Measurements from ENCODE around the gene SDK2. TPM values are rescaled to one million over a fixed set of nuclear protein-coding genes. Genes with fewer than 3 reads are reported as not detected.

The SDK2 gene
- polyA plus RNA-seq, 2 of the 4 experiments (the other 2 are of a cell fraction) = 0.36 to 0.57 TPM

GRCh38 chr17:73508931-73509605 lies 135.2 kb downstream of the SDK2 start:
- WGBS (ENCODE audit: missing lambda C conversion rate) = 63% methylated on average over 17 of the region's 17 CpGs
- no peak overlapping the region for H3K27ac ChIP-seq
- no peak for FAIRE-seq
- no peak overlapping the region for H3K4me2 ChIP-seq
- TF ChIP-seq SMC3 (IDR thresholded peaks at IDR 0.05) (no peak), POLR2AphosphoS2 (conservative IDR thresholded peaks at IDR 0.05; ENCODE audit: low read length) (no peak), JUN (IDR thresholded peaks at IDR 0.05) (no peak), CTCF (IDR thresholded peaks at IDR 0.05) (no peak)
- ChIA-PET CTCF (interaction anchor here (0.7 to 1.6 kb wide), 2 partner anchors 80 to 792 kb away, joined by 3 to 11 read pairs; no protein-coding TSS in a partner anchor), POLR2A (no interaction called here)
- H3K9me3 ChIP-seq = no peaks in the 10 kb centered on the region
- ATAC-seq = no peak
- no peaks in the 10 kb centered on the region for H3K4me1 ChIP-seq
- no peak for DNase-seq (ENCODE audit: low read depth in 1 of 2, low spot score in 1 of 2)
- H3K4me3 ChIP-seq = no peak overlapping the region

DNA sequence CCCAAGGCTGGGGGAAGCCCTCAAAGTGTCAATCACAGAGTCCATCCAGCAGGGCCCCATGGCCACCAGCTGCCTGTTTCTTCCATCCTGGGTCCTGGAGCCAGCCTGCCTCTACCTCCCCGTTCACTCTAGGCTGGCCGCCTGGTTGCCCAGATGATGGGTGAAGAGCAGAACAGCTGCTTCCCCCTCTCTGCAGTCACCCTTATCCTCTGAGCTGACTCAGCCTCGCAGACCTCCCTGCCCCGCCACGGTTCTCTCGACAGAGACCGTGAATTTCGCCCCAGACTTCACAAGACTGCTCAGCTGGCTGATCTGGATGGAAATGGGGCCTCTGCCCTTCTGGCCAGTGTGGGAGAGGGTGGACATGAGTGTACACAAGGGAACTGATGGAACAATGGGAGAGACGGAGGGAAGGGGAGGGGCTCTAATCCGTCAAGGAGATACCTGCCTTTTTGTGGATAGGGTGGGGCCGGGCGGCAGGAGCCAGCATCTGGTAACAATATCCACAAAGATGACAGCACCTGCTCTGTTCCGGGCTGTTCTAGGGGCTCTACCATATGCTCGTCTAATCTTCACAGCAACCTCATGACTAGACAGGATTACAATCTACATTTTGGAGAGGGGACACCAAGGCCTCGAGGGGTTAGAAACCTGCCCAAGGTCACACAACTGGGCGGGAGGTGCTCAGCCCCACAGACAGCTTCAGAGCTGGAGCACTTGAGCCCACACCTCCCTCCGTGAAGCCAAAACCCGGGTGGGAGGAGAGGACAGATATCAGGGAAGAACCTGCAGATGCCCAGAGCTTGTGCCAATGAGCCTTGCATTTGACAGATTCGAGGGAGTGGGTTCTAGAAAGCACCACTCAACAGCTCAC lies 136.0 kb downstream of the SDK2 start:
- POLR2A ChIA-PET = no interaction called here
- no peaks in the 10 kb centered on the region for H3K9me3 ChIP-seq
- no peak for TF ChIP-seq ZNF302 (CRISPR knock-in tag; IDR thresholded peaks at IDR 0.05)
- H3K4me2 ChIP-seq = no peak overlapping the region
- H3K27ac ChIP-seq = no peak overlapping the region
- 51% methylated on average over 19 of the region's 19 CpGs for WGBS (ENCODE audit: missing lambda C conversion rate)
- no peak for ATAC-seq
- H3K4me1 ChIP-seq = no peaks in the 10 kb centered on the region
- H3K4me3 ChIP-seq = no peak overlapping the region
- FAIRE-seq = no peak
- CTCF ChIA-PET = interaction anchor here (1.6 kb wide), 1 partner anchor 79 kb away, joined by 11 read pairs; no protein-coding TSS in a partner anchor
- no peak for DNase-seq (ENCODE audit: low read depth in 1 of 2, low spot score in 1 of 2)

DNA sequence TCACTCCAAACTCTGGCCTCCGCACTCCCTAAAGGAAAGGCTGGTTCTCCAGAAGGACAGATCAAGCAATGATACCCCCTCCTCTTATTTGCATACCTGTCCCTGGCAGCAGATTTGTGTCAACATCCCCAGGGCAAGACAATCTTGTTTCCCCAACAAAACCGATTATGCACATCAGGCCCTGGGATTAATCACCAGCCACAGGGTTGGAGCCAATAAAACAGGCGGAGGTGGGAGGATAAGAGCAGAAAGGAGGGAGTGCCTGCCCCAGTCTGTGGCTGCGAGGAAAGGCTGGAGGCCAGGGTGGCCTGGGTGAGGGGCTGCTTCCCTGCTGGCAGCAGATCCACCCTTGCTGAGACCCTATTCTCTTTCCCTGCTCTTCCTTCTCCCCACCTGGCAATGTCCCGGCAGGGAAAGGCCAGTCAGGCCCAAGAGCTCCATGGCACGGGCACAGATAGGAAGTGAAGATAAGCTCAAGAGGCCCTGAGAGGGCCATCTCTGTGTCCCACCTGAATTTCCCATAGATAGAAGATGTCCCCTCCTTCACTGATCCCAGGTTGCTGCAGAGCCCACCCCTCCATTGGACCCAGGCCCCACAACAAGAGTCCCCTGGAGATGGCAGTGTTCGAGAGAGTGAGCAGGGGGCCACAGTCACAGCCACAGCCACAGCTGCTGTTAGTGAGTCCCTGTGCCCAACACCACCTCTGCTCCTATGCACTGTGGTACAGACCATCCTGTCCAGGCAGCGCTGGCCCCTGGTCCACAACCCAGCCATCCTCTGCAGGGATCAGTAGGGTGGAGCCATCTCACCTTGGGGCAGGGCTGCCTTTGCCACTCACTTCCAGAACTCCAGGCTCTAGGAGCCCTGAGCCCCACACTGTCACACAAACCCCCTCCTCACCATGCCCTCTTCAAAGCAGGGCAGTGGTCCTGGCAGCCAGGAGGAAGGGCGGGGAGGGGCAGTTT lies 137.5 kb downstream of the SDK2 start:
- Histone ChIP-seq H3K4me2 (no peak overlapping the region), H3K9me3 (no peaks in the 10 kb centered on the region), H3K27ac (no peak overlapping the region), H3K4me3 (no peak overlapping the region), H3K4me1 (no peaks in the 10 kb centered on the region)
- no peak for DNase-seq (ENCODE audit: low read depth in 1 of 2, low spot score in 1 of 2)
- no peak for FAIRE-seq
- TF ChIP-seq REST (IDR thresholded peaks at IDR 0.05) = no peak
- ChIA-PET CTCF (no interaction called here), POLR2A (no interaction called here)
- 48% methylated on average over 9 of the region's 9 CpGs for WGBS (ENCODE audit: missing lambda C conversion rate)
- no peak; a peak in 1 of 6 replicates for ATAC-seq

GRCh38 chr17:73503560-73503959 lies 140.7 kb downstream of the SDK2 start:
- DNase-seq (ENCODE audit: low read depth in 1 of 2, low spot score in 1 of 2) = no peak
- no peak for FAIRE-seq
- 3% methylated on average over 2 of the region's 2 CpGs for WGBS (ENCODE audit: missing lambda C conversion rate)

More at GRCh38 chr17:73503560-73503959, 140.7 kb downstream of the SDK2 start:
- POLR2A ChIA-PET = no interaction called here
- H3K4me2 ChIP-seq = no peak overlapping the region
- H3K4me1 ChIP-seq = no peaks in the 10 kb centered on the region
- peak in 1 of 2 experiments; percentile 20; a peak in 1 of 6 replicates for ATAC-seq
- no peak overlapping the region for H3K27ac ChIP-seq
- H3K9me3 ChIP-seq = no peaks in the 10 kb centered on the region
- CTCF ChIA-PET = interaction anchor here (0.8 kb wide), 1 partner anchor 74 kb away, joined by 3 read pairs; no protein-coding TSS in a partner anchor
- H3K4me3 ChIP-seq = no peak overlapping the region
- TF ChIP-seq, protein P1, sequence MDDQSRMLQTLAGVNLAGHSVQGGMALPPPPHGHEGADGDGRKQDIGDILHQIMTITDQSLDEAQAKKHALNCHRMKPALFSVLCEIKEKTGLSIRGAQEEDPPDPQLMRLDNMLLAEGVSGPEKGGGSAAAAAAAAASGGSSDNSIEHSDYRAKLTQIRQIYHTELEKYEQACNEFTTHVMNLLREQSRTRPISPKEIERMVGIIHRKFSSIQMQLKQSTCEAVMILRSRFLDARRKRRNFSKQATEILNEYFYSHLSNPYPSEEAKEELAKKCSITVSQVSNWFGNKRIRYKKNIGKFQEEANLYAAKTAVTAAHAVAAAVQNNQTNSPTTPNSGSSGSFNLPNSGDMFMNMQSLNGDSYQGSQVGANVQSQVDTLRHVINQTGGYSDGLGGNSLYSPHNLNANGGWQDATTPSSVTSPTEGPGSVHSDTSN (IDR thresholded peaks at IDR 0.05) = no peak
- TF ChIP-seq, protein P2, sequence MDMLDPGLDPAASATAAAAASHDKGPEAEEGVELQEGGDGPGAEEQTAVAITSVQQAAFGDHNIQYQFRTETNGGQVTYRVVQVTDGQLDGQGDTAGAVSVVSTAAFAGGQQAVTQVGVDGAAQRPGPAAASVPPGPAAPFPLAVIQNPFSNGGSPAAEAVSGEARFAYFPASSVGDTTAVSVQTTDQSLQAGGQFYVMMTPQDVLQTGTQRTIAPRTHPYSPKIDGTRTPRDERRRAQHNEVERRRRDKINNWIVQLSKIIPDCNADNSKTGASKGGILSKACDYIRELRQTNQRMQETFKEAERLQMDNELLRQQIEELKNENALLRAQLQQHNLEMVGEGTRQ (IDR thresholded peaks at IDR 0.05) = peak; percentile 58

Measured in A549 (cell line).